AG04449 (cell line): ENCODE data around the gene PARVA.
A peak's percentile ranks its signal among the peaks of the same experiment; 100 is the strongest.

Source experiments
- CTCF ChIA-PET: fragments of 350-600 bp; formaldehyde crosslinking; extraction: SDS; loops from one replicate; lab custom pipeline; 2021; ENCODE audit warnings: antibody characterized with exemption; lab: Yijun Ruan, JAX
- POLR2A ChIA-PET: fragments of 400-600, 350-600 bp; formaldehyde crosslinking; extraction: SDS; loops from one replicate; lab custom pipeline; 2020; ENCODE audit warnings: antibody characterized with exemption, inconsistent platforms; lab: Yijun Ruan, JAX
- DNase-seq: peaks from one replicate; pipeline ENCODE4 v3.0.0-alpha.2; 2010; ENCODE audit warnings: low read depth, low spot score
- H3K4me3 ChIP-seq: 2 replicates; pipeline ENCODE4 v1.5.1; 2011; ENCODE audit warnings: low read depth, mild to moderate bottlenecking, control low read depth, low read length
- TF ChIP-seq, protein P1 (sequence below): IDR thresholded peaks from one replicate; pipeline ENCODE4 v1.5.1; 2011; ENCODE audit warnings: mild to moderate bottlenecking, moderate library complexity, low read length, control low read depth, inconsistent platforms; ENCODE audit not compliant: insufficient read depth; ENCODE audit errors: missing control alignments

The PARVA gene

DNA sequence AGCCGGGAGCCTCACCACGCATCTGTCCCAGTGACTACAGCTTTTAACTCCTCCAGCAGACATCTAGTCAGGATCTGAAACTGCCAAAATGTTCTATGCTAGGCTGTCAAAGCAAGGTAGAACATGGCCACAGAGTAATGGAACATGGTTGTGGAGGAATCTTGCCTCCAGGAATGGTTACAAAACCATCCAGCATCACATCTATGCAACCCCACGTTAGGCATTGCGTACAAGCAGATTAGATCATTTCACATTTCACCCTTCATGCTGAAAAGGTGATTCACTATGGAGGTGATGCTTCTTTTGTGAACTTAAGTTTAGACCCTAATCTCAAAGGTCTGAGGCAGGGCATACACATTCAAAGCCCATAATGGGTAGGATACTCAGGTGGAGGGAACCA is 103.0 kb downstream of the PARVA start:
- TF ChIP-seq, protein P1, sequence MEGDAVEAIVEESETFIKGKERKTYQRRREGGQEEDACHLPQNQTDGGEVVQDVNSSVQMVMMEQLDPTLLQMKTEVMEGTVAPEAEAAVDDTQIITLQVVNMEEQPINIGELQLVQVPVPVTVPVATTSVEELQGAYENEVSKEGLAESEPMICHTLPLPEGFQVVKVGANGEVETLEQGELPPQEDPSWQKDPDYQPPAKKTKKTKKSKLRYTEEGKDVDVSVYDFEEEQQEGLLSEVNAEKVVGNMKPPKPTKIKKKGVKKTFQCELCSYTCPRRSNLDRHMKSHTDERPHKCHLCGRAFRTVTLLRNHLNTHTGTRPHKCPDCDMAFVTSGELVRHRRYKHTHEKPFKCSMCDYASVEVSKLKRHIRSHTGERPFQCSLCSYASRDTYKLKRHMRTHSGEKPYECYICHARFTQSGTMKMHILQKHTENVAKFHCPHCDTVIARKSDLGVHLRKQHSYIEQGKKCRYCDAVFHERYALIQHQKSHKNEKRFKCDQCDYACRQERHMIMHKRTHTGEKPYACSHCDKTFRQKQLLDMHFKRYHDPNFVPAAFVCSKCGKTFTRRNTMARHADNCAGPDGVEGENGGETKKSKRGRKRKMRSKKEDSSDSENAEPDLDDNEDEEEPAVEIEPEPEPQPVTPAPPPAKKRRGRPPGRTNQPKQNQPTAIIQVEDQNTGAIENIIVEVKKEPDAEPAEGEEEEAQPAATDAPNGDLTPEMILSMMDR = no peak
- ChIA-PET CTCF (interaction anchor here (0.8 kb wide), 1 partner anchor 16 kb away, joined by 6 read pairs; no protein-coding TSS in a partner anchor), POLR2A (no interaction called here)

DNA sequence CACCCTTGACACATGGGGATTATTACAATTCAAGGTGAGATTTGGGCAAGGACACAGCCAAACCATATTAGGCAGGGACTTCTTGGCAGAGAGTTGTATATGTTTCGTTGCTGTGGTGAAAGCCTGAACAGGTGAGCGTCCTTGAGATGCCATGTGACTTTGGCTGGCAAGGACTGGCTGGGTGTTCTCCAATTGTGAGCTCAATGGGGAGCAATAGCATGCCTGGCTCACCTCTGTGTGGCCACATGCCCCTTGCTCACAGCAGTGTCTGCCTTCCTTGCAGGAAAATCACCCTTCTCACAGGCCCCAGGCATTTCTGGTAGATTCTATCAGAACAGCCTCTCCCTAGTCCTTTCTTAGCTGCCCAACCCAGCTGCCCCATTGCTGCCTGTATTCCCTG is 105.5 kb downstream of the PARVA start:
- CTCF ChIA-PET = interaction anchor here (0.7 to 1.3 kb wide), 3 partner anchors 11 to 194 kb away, joined by 3 to 4 read pairs (median 3); no protein-coding TSS in a partner anchor
- no peak for DNase-seq
- no peak overlapping the region for H3K4me3 ChIP-seq
- TF ChIP-seq, protein P1 = no peak
- POLR2A ChIA-PET = interaction anchor here (0.5 kb wide), 1 partner anchor 27 kb away, joined by 3 read pairs; no protein-coding TSS in a partner anchor

More for the DNA sequence above, 103.0 kb downstream of the PARVA start:
- DNase-seq = no peak
- H3K4me3 ChIP-seq = no peak overlapping the region

DNA sequence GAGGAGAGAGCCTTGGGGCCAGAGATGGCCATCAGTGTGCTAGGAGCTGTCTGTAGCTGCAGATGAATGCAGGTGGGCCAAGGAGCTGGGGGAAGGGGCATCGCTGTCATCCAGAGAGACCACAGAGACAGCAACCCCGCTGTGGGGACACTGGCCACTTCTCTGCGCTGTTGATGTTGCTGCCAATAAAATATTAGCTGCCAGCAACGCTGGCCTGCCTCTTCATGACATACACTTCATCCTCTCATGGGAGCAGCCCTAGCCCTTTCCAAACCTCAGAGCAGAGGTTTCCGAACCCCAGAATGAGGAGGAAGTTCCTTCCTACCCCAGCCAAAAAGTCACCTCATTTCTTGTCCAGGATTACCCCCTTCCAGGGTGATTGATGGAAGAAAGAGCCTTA is 106.2 kb downstream of the PARVA start:
- POLR2A ChIA-PET = no interaction called here
- DNase-seq = no peak
- TF ChIP-seq, protein P1 = no peak
- CTCF ChIA-PET = interaction anchor here (0.7 to 1.4 kb wide), 3 partner anchors 12 to 153 kb away, joined by 3 read pairs; no protein-coding TSS in a partner anchor
- no peak overlapping the region for H3K4me3 ChIP-seq

DNA sequence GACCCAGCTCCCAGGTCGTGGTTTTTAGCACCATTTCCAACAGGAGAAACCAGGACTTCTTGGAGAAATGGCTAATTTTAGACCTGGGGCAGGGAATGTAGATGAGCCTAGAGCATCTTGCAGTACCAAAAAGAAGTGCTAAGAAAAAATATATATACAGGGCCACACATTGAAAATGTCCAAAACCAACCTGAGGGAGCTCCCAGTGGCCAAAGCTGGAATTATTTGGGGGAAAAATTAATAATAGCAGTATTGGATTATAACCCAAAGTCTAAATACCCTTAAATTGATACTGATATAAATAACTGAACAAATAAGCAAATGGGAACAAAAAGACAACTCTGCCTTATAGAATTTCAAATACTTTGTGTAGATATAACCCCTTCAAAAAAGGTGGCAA is 108.0 kb downstream of the PARVA start:
- no peak overlapping the region for H3K4me3 ChIP-seq
- TF ChIP-seq, protein P1 = peak; percentile 2
- CTCF ChIA-PET = interaction anchor here (0.9 to 2.3 kb wide), 7 partner anchors 9 to 391 kb away, joined by 3 to 10 read pairs (median 5); no protein-coding TSS in a partner anchor
- POLR2A ChIA-PET = no interaction called here
- no peak for DNase-seq

DNA sequence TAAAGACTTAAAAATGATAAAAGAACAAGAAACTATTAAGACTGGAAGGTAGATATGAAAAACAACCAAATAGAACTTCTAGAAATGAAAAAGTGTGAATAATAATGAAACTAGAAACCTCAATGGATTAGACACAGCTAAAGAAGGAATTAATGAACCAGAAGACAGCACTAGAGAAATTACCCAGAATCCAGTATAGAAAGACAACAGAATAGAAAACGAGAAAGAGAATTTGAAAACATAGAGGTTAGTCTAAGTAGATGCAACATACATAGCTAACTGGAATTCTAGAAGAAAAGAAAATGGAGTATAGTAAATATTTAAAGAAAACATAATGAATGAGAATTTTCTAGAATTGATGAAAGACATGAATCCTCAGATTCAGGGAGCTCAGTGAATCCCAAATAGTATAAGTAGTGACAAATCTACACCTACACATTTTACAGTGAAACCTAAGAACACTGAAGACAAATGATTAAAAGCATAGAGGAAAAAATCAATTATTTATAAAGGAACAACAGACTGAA is 111.9 kb downstream of the PARVA start:
- no peak for DNase-seq
- TF ChIP-seq, protein P1 = no peak
- ChIA-PET POLR2A (no interaction called here), CTCF (interaction anchor here (1.1 to 2.6 kb wide), 3 partner anchors 11 to 401 kb away, joined by 3 to 9 read pairs (median 6); no protein-coding TSS in a partner anchor)
- no peak overlapping the region for H3K4me3 ChIP-seq

DNA sequence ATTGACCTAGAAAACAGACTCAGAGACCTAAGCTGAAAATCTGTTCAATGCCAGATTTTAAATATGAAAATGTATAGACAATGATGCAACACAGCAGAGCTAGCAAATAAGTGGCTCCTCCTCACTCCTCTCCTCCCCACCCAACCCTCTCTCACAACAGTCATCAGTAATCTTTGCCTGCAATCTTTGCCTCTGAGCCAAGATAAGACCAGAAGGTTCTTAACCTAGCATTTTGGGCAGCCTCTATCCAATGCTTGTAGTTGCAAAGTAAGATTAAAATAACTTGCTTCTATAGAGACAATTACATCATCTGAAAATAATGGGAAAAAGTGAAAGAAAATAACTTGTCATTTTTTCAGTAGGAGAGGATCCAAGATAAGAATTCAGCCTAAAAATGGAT is 117.3 kb downstream of the PARVA start:
- ChIA-PET CTCF (interaction anchor here (1.0 to 2.9 kb wide), 6 partner anchors 9 to 399 kb away, joined by 3 to 18 read pairs (median 4); no protein-coding TSS in a partner anchor), POLR2A (no interaction called here)
- DNase-seq = peak; percentile 61
- no peak overlapping the region for H3K4me3 ChIP-seq
- TF ChIP-seq, protein P1 = no peak
